ENCODE measurements around the gene LY86.

DNA sequence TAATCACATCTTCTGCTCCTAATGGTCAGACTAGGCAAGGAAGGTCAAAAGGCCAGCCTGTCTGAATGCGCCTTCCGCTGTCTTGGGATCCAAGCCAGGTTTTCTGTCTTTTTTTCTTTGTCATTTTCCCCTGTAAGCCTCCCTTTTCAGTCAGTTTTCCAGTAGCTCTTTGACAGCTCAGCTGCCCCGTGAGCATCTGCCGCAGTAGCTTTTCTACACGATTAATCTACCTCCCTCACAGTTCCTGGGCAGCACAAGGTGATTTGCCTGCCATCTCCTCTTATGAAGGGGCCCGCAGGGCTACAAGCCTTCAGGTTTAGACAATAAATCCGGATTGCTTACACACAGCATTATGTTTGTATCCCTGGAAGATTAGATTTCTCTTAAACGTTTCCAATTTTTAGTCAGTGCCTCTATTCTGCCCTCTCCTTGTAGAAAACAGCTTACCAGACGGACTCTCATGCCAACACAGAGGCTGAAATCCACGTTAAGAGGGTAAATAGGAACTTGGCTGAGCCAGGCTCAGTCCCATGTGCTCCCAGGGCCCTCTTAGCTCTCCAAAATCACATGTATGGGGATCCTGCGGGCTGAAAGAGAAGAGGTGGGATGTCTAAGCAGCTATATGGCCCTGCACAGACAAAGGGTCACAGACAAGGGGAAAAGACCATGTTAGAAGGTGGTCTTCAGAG is 77.2 kb downstream of the LY86 start:
- TF ChIP-seq CTCF (IDR thresholded peaks at IDR 0.05) (no peak), POLR2A (IDR thresholded peaks at IDR 0.05) (no peak)

Measured in testis (tissue), 2 donors.